ENCODE data around the gene PUS3.
A peak's percentile ranks its signal among the peaks of the same experiment; 100 is the strongest.

Gene PUS3

GRCh38 chr11:125902927-125903710 is at the start of gene PUS3:
Gene PUS3, minus strand, starts transcription at chr11:125903206. Its CDS starts 6,922 bp downstream, at chr11:125896284.
- peak within 1 kb of the TSS; percentile 76 for H3K9ac ChIP-seq (ENCODE audit: low read length)
- peak within 1 kb of the TSS; percentile 89 for H3K4me3 ChIP-seq (ENCODE audit: low read length)
- peak within 1 kb of the TSS; percentile 87 for H3K27ac ChIP-seq (ENCODE audit: low read depth, low read length)
- peaks cover 9% of the 10 kb centered on the region for H3K27me3 ChIP-seq (ENCODE audit: control insufficient read depth, insufficient read depth, low read length)
- peaks cover 9% of the 10 kb centered on the region for H3K4me1 ChIP-seq (ENCODE audit: control insufficient read depth, insufficient read depth, low read length)
- H3K36me3 ChIP-seq (ENCODE audit: control insufficient read depth, insufficient read depth, low read length), result peaks cover 3% of the 10 kb centered on the region

GRCh38 chr11:125952559-125952958 is 49.6 kb upstream of the PUS3 start:
- H3K27me3 ChIP-seq (ENCODE audit: control insufficient read depth, insufficient read depth, low read length), result no peaks in the 10 kb centered on the region
- H3K4me1 ChIP-seq (ENCODE audit: control insufficient read depth, insufficient read depth, low read length), result peaks cover 25% of the 10 kb centered on the region
- H3K27ac ChIP-seq (ENCODE audit: low read depth, low read length), result no peak overlapping the region
- H3K9ac ChIP-seq (ENCODE audit: low read length), result no peak overlapping the region
- H3K4me3 ChIP-seq (ENCODE audit: low read length), result peak overlapping the region; percentile 16
- no peaks in the 10 kb centered on the region for H3K36me3 ChIP-seq (ENCODE audit: control insufficient read depth, insufficient read depth, low read length)

GRCh38 chr11:125951731-125952130 is 48.7 kb upstream of the PUS3 start:
- Histone ChIP-seq H3K4me3 (ENCODE audit: low read length) (no peak overlapping the region), H3K36me3 (ENCODE audit: control insufficient read depth, insufficient read depth, low read length) (no peaks in the 10 kb centered on the region), H3K9ac (ENCODE audit: low read length) (no peak overlapping the region), H3K27ac (ENCODE audit: low read depth, low read length) (peak overlapping the region; percentile 58), H3K27me3 (ENCODE audit: control insufficient read depth, insufficient read depth, low read length) (no peaks in the 10 kb centered on the region), H3K4me1 (ENCODE audit: control insufficient read depth, insufficient read depth, low read length) (peaks cover 25% of the 10 kb centered on the region)

- peaks cover 25% of the 10 kb centered on the region for H3K4me1 ChIP-seq (ENCODE audit: control insufficient read depth, insufficient read depth, low read length)
- no peaks in the 10 kb centered on the region for H3K27me3 ChIP-seq (ENCODE audit: control insufficient read depth, insufficient read depth, low read length)
- H3K4me3 ChIP-seq (ENCODE audit: low read length), result no peak overlapping the region
- H3K27ac ChIP-seq (ENCODE audit: low read depth, low read length), result peak overlapping the region; percentile 77
- no peak overlapping the region for H3K9ac ChIP-seq (ENCODE audit: low read length)
- H3K36me3 ChIP-seq (ENCODE audit: control insufficient read depth, insufficient read depth, low read length), result no peaks in the 10 kb centered on the region
Observed at GRCh38 chr11:125950696-125951651, 48.0 kb upstream of the PUS3 start.

GRCh38 chr11:125950178-125950490 is 47.1 kb upstream of the PUS3 start:
- Histone ChIP-seq H3K9ac (ENCODE audit: low read length) (no peak overlapping the region), H3K4me1 (ENCODE audit: control insufficient read depth, insufficient read depth, low read length) (peaks cover 25% of the 10 kb centered on the region), H3K36me3 (ENCODE audit: control insufficient read depth, insufficient read depth, low read length) (no peaks in the 10 kb centered on the region), H3K27me3 (ENCODE audit: control insufficient read depth, insufficient read depth, low read length) (no peaks in the 10 kb centered on the region), H3K4me3 (ENCODE audit: low read length) (no peak overlapping the region), H3K27ac (ENCODE audit: low read depth, low read length) (no peak overlapping the region)

GRCh38 chr11:125949271-125950177 is 46.5 kb upstream of the PUS3 start:
- H3K27me3 ChIP-seq (ENCODE audit: control insufficient read depth, insufficient read depth, low read length), result no peaks in the 10 kb centered on the region
- H3K27ac ChIP-seq (ENCODE audit: low read depth, low read length), result no peak overlapping the region
- no peak overlapping the region for H3K4me3 ChIP-seq (ENCODE audit: low read length)
- peaks cover 25% of the 10 kb centered on the region for H3K4me1 ChIP-seq (ENCODE audit: control insufficient read depth, insufficient read depth, low read length)
- no peaks in the 10 kb centered on the region for H3K36me3 ChIP-seq (ENCODE audit: control insufficient read depth, insufficient read depth, low read length)
- no peak overlapping the region for H3K9ac ChIP-seq (ENCODE audit: low read length)

- Histone ChIP-seq H3K27ac (ENCODE audit: low read depth, low read length) (no peak overlapping the region), H3K4me1 (ENCODE audit: control insufficient read depth, insufficient read depth, low read length) (peaks cover 24% of the 10 kb centered on the region), H3K9ac (ENCODE audit: low read length) (no peak overlapping the region), H3K4me3 (ENCODE audit: low read length) (no peak overlapping the region), H3K27me3 (ENCODE audit: control insufficient read depth, insufficient read depth, low read length) (no peaks in the 10 kb centered on the region), H3K36me3 (ENCODE audit: control insufficient read depth, insufficient read depth, low read length) (no peaks in the 10 kb centered on the region)
Observed at GRCh38 chr11:125948278-125949051, 45.5 kb upstream of the PUS3 start.

GRCh38 chr11:125947419-125948277 is 44.6 kb upstream of the PUS3 start:
- no peaks in the 10 kb centered on the region for H3K27me3 ChIP-seq (ENCODE audit: control insufficient read depth, insufficient read depth, low read length)
- H3K36me3 ChIP-seq (ENCODE audit: control insufficient read depth, insufficient read depth, low read length), result no peaks in the 10 kb centered on the region
- H3K9ac ChIP-seq (ENCODE audit: low read length), result no peak overlapping the region
- H3K27ac ChIP-seq (ENCODE audit: low read depth, low read length), result no peak overlapping the region
- no peak overlapping the region for H3K4me3 ChIP-seq (ENCODE audit: low read length)
- peaks cover 18% of the 10 kb centered on the region for H3K4me1 ChIP-seq (ENCODE audit: control insufficient read depth, insufficient read depth, low read length)

- H3K27ac ChIP-seq (ENCODE audit: low read depth, low read length), result no peak overlapping the region
- no peak overlapping the region for H3K4me3 ChIP-seq (ENCODE audit: low read length)
Observed at GRCh38 chr11:125946712-125947418, 43.9 kb upstream of the PUS3 start.

GRCh38 chr11:125945797-125946520 is 43.0 kb upstream of the PUS3 start, which contains the start of gene VSIG10L2:
Gene VSIG10L2, plus strand, starts transcription at chr11:125946044. Its CDS starts 12 bp downstream, at chr11:125946056.
- Histone ChIP-seq H3K36me3 (ENCODE audit: control insufficient read depth, insufficient read depth, low read length) (no peaks in the 10 kb centered on the region), H3K4me3 (ENCODE audit: low read length) (no peak within 1 kb of the TSS), H3K27me3 (ENCODE audit: control insufficient read depth, insufficient read depth, low read length) (no peaks in the 10 kb centered on the region), H3K27ac (ENCODE audit: low read depth, low read length) (no peak within 1 kb of the TSS), H3K4me1 (ENCODE audit: control insufficient read depth, insufficient read depth, low read length) (peaks cover 5% of the 10 kb centered on the region), H3K9ac (ENCODE audit: low read length) (no peak within 1 kb of the TSS)

More at GRCh38 chr11:125946712-125947418, 43.9 kb upstream of the PUS3 start:
- peaks cover 12% of the 10 kb centered on the region for H3K4me1 ChIP-seq (ENCODE audit: control insufficient read depth, insufficient read depth, low read length)
- H3K27me3 ChIP-seq (ENCODE audit: control insufficient read depth, insufficient read depth, low read length), result no peaks in the 10 kb centered on the region
- H3K9ac ChIP-seq (ENCODE audit: low read length), result no peak overlapping the region
- no peaks in the 10 kb centered on the region for H3K36me3 ChIP-seq (ENCODE audit: control insufficient read depth, insufficient read depth, low read length)

Measured in rectal smooth muscle tissue (tissue), 1 donor.